ENCODE results near the gene CXCL9.
"Not testable (repeated sequence)": the region's sequence is repeated elsewhere in the genome, so short reads cannot be mapped to it uniquely, and the experiment has no call there.

Gene CXCL9

GRCh38 chr4:76007089-76007862 lies at the start of gene CXCL9:
Gene CXCL9, minus strand, starts transcription at chr4:76007509. Its CDS starts 60 bp downstream, at chr4:76007449.
- no peak for DNase-seq

DNA sequence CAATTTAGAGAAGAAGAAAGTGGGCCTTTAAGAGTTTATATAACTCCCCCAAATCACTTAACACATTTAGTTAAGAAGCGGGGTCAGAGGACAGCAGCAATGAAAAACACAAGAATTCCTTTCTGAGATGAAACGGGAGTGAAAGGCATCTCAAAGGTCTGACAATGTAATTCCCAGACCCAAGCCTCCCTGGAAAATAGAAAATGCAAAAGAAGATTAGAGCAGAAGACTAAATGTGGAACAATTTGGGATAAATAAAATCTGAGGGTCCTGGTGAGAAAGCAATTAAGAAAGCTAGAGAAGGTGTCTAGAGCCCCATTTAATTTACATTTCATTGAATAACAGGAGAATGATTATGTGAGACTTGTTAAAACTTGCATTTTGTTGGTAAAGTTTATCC lies 48.1 kb upstream of the CXCL9 start:
- no peak for DNase-seq

DNA sequence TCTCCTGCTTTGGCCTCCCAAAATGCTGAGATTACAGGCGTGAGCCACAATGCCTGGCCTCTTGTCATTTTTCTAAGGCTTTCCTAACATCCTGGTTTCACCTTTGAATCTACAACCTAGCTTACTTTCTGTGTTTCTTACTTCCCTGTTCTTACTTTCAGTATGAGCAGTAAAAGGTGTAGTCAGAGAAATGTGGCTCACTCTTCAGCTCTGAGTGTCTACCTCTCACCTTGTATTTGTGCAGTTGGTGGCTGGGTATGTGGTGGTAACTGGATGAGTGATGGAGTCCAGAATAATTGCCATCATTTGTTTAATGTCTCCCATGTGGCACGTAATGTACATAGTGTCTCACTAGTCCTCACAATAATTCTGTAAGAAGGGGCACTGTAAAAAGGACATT lies 47.7 kb upstream of the CXCL9 start:
- DNase-seq = no peak

GRCh38 chr4:76053730-76054129 lies 46.4 kb upstream of the CXCL9 start:
- no peak for DNase-seq

- DNase-seq = not testable (repeated sequence)
These were observed 43.3 kb upstream of the CXCL9 start for GRCh38 chr4:76050560-76051050.

DNA sequence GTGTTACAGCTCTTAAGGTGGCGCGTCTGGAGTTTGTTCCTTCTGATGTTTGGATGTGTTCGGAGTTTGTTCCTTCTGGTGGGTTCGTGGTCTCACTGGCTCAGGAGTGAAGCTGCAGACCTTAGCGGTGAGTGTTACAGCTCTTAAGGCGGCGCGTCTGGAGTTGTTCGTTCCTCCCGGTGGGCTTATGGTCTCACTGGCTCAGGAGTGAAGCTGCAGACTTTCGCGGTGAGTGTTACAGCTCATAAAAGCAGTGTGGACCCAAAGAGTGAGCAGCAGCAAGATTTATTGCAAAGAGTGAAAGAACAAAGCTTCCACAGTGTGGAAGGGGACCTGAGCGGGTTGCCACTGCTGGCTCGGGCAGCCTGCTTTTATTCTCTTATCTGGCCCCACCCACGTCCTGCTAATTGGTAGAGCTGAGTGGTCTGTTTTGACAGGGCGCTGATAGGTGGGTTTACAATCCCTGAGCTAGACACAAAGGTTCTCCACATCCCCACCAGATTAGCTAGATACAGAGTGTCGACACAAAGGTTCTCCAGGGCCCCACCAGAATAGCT lies 42.6 kb upstream of the CXCL9 start:
- not testable (repeated sequence) for DNase-seq

DNA sequence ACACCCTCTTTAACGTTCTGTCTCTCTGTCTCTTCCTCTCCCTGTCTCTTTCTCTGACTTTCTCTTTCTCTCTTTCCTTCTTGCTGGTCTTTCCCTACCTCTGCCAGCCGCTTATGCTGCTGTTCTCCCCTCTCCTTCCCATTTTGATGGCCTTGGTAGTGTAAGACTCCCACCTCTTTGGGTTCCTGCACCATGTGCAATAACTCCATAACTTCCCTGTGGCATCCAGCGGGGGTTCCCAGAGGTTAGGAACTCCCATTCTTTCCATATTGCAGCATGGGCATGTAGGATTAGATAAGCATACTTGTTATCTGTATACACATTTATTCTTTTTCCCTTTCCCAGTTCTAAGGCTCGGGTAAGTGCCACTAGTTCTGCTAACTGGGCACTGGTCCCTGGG lies 37.4 kb upstream of the CXCL9 start:
- not testable (repeated sequence) for DNase-seq

- DNase-seq = not testable (repeated sequence)
These were observed 36.0 kb upstream of the CXCL9 start for GRCh38 chr4:76043306-76043705.

DNA sequence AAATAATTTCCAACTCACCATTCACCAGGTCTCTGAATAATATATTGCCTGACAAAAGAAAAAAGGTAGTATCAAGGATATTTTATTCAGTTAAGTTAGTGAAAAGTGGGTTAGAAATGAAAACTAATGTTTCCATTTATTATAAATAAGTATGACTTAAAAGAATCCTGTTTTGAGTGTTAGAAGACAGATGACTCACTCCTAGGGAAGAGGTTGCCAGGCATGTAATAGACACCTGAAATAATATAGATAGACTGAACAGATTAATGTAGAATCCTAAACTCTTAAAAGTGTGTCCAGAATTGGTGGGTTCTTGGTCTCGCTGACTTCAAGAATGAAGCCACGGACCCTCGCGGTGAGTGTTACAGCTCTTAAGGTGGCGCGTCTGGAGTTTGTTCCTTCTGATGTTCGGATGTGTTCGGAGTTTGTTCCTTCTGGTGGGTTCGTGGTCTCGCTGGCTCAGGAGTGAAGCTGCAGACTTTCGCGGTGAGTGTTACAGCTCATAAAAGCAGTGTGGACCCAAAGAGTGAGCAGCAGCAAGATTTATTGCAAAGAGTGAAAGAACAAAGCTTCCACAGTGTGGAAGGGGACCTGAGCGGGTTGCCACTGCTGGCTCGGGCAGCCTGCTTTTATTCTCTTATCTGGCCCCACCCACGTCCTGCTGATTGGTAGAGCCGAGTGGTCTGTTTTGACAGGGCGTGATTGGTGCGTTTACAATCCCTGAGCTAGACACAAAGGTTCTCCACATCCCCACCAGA lies 35.1 kb upstream of the CXCL9 start:
- DNase-seq = peak in 1 of 2 donors; percentile 7

DNA sequence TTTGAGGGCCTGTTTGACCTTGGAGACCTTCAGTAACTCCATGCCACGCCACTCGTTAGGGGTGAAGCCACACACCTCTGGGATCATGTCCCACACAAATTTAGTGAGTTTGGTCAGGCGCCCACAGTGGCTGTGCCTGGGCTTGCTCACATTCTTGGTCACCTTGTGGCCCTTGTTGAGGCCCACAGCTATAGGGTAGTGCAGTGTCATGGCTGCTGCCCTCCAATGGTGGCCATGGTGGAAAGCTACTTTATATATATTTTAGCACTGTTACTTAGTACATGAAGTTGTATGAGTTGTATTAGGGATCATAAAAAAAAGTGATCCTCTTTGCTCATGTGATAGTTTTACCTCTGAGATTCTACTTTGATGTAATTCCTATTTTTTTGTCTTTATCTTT lies 29.5 kb upstream of the CXCL9 start:
- no peak for DNase-seq

DNA sequence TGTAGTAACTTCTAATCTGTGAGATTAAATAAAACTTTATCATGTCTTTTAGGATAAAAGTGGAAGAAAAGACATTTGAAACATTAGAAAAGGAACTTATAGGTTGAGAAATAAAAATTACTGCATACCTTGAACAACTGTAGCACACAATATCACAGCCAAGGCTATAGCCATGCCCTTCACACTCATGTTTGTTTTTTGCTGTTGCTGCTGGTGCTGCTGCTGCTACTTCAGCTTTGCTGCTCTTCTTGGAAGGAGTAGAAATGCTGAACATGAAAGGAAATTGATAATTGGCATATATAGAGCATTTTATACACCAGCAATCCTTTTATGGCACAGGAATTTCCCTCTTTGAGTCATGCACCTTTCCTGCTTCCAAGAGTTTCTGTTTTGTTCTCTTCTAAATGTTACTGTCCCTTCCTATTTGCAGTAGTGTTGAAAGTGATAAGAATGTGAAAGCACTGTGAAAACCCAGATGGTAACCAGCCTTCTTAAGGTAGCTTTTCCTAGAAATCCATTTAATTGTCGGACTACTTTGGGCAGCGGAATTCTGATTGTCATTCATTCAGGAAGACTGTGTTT lies 28.6 kb upstream of the CXCL9 start, which contains the start of gene CXCL11:
Gene CXCL11 (minus strand): TSS at position 272 of the 582 bp plus-strand sequence. CDS start 83 bp downstream, at position 189.
- DNase-seq = no peak

DNA sequence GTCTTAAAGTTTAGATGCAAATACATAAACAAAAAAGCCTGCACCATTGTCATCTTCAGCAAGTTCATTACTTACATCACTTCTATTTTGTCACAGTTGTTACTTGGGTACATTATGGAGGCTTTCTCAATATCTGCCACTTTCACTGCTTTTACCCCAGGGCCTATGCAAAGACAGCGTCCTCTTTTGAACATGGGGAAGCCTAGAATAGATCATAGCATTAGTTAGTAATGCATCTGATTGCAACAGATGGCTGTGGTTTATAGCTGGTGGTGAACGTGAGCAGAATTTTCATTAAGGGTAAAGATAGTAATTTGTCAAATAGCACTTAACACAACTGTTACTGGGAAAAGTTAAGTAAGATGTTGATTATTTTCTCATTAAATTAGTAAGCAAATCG lies 27.8 kb upstream of the CXCL9 start:
- DNase-seq = no peak

DNA sequence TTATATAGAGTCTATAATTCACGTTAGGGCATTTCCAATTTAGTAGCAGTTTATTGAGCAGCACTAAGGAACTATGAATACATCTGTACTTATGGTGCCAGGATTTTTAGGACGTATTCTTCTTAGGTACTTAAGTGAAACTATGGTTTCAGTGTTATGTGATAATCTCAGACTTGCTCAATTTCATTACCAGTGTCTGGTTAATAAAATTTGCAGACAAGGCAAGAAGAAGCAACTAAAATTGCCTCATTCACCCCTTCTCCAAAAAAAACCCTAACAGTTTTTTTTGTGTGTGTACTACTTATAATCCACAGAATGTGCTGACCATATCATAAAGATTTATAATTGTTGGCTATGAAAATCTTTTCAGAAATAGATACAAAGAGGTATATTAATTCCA lies 22.0 kb upstream of the CXCL9 start:
- no peak for DNase-seq

DNA sequence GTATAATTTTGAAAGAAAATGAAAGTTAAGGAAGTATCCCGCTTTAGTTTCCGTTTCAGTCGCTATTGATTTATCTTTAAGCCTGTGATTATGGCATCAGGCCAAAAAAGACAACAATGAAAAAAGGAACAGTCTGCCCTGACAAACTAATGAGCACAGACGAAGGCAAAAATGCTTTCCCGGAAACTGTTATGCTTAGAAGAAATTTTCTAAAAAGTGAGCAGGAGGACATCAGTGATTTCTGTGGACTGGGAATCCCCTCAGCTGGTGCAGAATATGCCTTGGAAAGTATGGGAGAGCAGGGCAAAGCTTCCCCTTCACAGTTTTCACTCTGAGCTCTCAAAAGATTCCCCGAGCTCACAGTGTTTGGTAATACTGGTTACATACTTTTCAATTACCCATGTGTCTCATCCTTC lies 21.0 kb upstream of the CXCL9 start:
- DNase-seq = peak in 1 of 2 donors; percentile 20

DNA sequence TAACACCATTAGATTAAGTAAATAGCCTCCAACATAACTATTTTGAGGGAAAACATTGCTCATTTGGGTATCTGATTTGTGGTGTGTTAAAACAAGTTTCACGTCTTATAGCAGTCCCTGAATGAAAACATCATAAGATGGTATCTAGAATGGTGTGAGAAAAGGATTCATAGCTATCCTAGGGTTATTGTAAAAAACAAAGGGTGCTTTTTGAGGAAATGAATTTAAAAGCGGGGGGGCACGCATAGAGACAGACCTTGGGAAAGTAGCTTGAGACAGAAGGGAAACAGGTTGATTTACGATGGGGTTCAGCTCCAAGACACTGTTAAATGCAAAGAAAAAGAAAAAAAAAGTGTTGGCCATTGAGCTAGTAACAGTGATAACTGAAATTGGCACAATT lies 16.8 kb upstream of the CXCL9 start:
- DNase-seq = no peak

- peak; percentile 18 to 35 for DNase-seq
These were observed 16.1 kb upstream of the CXCL9 start, which contains the start of gene CXCL10 for GRCh38 chr4:76023389-76023788. Gene CXCL10, minus strand, starts transcription at chr4:76023497. Its CDS starts 66 bp downstream, at chr4:76023431.

GRCh38 chr4:76022677-76023076 lies 15.4 kb upstream of the CXCL9 start:
- DNase-seq = no peak

- no peak for DNase-seq
These were observed 14.7 kb upstream of the CXCL9 start for GRCh38 chr4:76022031-76022430.

- no peak for DNase-seq
These were observed 9.9 kb upstream of the CXCL9 start for GRCh38 chr4:76017056-76017686.

DNA sequence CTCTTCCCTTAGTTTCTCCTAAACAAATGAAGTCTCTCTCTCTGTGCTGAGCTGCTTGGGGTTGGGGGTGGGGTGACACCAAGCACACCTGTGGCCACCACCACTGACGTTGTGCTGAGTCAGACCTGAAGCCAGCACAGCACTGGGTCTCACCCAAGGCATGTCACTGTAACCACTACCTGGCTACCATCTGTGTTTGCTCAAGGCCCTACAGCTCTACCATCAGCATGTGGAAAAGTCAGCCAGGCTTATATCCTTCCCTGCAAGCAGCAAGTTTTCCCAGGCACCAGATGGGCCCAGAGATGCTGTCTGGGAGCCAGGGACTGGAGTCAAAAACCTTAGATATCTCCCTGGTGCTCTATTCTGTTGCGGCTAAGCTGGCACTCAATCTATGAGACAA lies 9.1 kb upstream of the CXCL9 start:
- no peak for DNase-seq

DNA sequence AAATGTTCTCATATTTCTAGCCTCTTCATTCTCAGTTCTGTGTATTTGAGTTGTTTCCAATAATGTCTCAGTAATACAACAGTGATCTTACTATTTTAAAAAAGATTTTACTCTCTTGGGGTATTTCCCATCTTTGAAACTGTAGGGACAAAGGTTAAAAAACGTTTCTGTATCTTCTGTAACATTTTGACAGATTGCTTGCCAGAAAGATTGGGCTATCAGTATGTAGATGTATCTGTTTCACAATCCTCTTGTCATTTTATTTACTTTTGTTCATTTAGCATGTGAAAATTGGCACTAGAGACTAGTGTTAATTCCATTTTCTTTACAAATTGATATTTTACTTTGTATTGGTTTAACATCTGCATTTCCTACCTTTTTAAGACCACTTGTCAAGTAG lies 6.2 kb upstream of the CXCL9 start:
- no peak for DNase-seq

GRCh38 chr4:76012388-76012801 lies 5.1 kb upstream of the CXCL9 start:
- DNase-seq = no peak
